Lung (tissue), 12 donors: ENCODE results near the gene STEAP1B. TPM values are rescaled to one million over a fixed set of nuclear protein-coding genes. Genes with fewer than 3 reads are reported as not detected.

ENCODE experiments used
- ATAC-seq: fragments of 200-7000 bp; cut with Tn5 transposase; one replicate; pipeline ENCODE4 v1.9.1; 2020; ENCODE audit warnings: moderate number of reproducible peaks; ENCODE audit not compliant: insufficient read depth, low FRiP score
- DNase-seq, 3 donors: peaks; one replicate each; pipeline ENCODE4 v3.0.0-alpha.2; 2013 to 2017
- H3K27ac ChIP-seq, 2 donors: one replicate each; pipeline ENCODE4 v1.5.1; 2013; ENCODE audit warnings: mild to moderate bottlenecking in 2 of 2, moderate library complexity in 2 of 2, control low read depth in 1 of 2, inconsistent platforms in 1 of 2, low read depth in 1 of 2, low read length in 1 of 2
- H3K27me3 ChIP-seq, 3 donors: one replicate each; pipeline ENCODE4 v1.5.1; 2013; ENCODE audit warnings: low read length in 2 of 3; ENCODE audit not compliant: control insufficient read depth in 3 of 3, insufficient read depth in 3 of 3
- H3K36me3 ChIP-seq, 4 donors: one replicate each; pipeline ENCODE4 v1.5.1; 2013; ENCODE audit warnings: low read length in 4 of 4, mild to moderate bottlenecking in 1 of 4, moderate library complexity in 1 of 4; ENCODE audit not compliant: control insufficient read depth in 4 of 4, insufficient read depth in 4 of 4
- H3K4me1 ChIP-seq, 5 donors: one replicate each; pipeline ENCODE4 v1.5.1; 2013; ENCODE audit warnings: low read length in 5 of 5, mild to moderate bottlenecking in 2 of 5, moderate library complexity in 1 of 5; ENCODE audit not compliant: control insufficient read depth in 5 of 5, insufficient read depth in 5 of 5
- H3K4me3 ChIP-seq: one replicate; pipeline ENCODE4 v1.5.1; 2013; ENCODE audit warnings: mild to moderate bottlenecking, control low read depth, moderate library complexity
- H3K9ac ChIP-seq, 2 donors: one replicate each; pipeline ENCODE4 v1.5.1; 2013; ENCODE audit warnings: low read length in 2 of 2, control low read depth in 1 of 2; ENCODE audit not compliant: insufficient read depth in 1 of 2
- H3K9me3 ChIP-seq, 4 donors: one replicate each; pipeline ENCODE4 v1.5.1; 2013; ENCODE audit warnings: low read length in 3 of 4, mild to moderate bottlenecking in 1 of 4, moderate library complexity in 1 of 4; ENCODE audit not compliant: control insufficient read depth in 4 of 4, insufficient read depth in 3 of 4
- WGBS, 2 donors: extraction: QIAGEN DNeasy Blood & Tissue Kit; methylation state at CpG; one replicate each; pipeline ENCODE4 v1.1.7; 2013; 5-methylcytosine and 5-hydroxymethylcytosine counted together
- polyA plus RNA-seq, 2 donors: library from polyadenylated mRNA; stranded (reverse); fragments of 200-250 nt; gene quantifications; one replicate each; pipeline ENCODE4 v1.2.1, GENCODE V29; 2013
- total RNA-seq, 2 donors: library from RNA; depleted of rRNA in 1 of 2; stranded (reverse); fragments of >200 nt in 1 of 2; gene quantifications; one replicate each; pipeline ENCODE4 v1.2.1, GENCODE V29; 2014 to 2021
- TF ChIP-seq, protein P1 (sequence below): IDR thresholded peaks from 2 replicates; pipeline ENCODE4 v1.5.1; 2012; ENCODE audit warnings: mild to moderate bottlenecking; ENCODE audit errors: control extremely low read depth, extremely low read depth
- donor health status: control.
- donor health status: control.
- donor health status: Bipolar disorder and iron deficiency.
- donor health status: healthy.
- donor health status: DM: yes; HTN: yes; CAD: no.

The STEAP1B gene
- total and polyA plus RNA-seq, 4 donors: 0.16 to 1.5 (median 0.96) TPM

DNA sequence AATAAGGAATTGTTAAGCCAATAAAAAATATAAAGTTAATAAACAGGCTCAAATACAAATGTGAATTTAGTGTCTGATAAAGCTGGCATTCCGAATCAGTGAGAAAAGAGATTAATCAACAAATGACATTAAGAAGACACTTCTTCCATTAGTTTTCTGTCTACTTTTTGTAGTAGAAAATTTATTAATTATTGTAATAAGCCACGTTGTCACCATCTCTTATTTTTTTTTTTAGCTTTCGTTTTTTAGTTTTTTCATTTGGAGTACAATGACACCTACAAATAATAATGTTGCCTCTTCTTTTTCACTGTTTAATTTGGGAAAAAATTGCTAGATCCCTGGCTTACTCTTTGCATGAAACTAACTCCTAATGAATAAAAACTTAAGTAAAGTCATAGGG lies 46.8 kb upstream of the STEAP1B start:
- WGBS, 2 donors: 80 to 89% methylated on average over 3 of the region's 3 CpGs
- DNase-seq (no peak), ATAC-seq (no peak)
- no peaks in the 10 kb centered on the region for H3K36me3 ChIP-seq
- no peak overlapping the region for H3K9ac ChIP-seq
- H3K4me1 ChIP-seq: peaks cover 0 to 11% (median 0%) of the 10 kb centered on the region in 5 donors
- H3K9me3 ChIP-seq: no peaks in the 10 kb centered on the region
- peaks cover 0 to 39% (median 20%) of the 10 kb centered on the region in 3 donors for H3K27me3 ChIP-seq
- no peak overlapping the region for H3K4me3 ChIP-seq
- H3K27ac ChIP-seq: no peak overlapping the region
- TF ChIP-seq, protein P1, sequence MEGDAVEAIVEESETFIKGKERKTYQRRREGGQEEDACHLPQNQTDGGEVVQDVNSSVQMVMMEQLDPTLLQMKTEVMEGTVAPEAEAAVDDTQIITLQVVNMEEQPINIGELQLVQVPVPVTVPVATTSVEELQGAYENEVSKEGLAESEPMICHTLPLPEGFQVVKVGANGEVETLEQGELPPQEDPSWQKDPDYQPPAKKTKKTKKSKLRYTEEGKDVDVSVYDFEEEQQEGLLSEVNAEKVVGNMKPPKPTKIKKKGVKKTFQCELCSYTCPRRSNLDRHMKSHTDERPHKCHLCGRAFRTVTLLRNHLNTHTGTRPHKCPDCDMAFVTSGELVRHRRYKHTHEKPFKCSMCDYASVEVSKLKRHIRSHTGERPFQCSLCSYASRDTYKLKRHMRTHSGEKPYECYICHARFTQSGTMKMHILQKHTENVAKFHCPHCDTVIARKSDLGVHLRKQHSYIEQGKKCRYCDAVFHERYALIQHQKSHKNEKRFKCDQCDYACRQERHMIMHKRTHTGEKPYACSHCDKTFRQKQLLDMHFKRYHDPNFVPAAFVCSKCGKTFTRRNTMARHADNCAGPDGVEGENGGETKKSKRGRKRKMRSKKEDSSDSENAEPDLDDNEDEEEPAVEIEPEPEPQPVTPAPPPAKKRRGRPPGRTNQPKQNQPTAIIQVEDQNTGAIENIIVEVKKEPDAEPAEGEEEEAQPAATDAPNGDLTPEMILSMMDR: no peak

DNA sequence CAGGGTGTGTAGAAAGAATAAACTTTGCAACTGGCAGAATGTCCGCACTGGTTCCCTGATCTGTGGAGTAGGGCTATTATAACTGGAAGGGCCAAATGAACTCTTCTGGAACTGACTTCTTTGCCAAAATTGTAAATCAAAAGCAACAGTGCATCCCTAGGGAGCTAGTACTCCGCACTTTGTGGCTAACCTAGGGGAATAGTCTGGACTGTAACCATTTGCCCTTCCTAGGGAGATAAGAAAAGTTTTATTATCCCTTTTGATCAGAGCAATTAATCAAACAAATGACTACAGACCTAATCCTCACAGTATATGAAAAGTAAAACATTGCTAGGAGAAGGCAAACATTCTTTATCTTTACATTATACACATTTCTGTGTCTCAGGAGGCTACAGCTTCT lies 45.5 kb upstream of the STEAP1B start:
- Histone ChIP-seq H3K36me3 (no peaks in the 10 kb centered on the region), H3K9me3 (no peaks in the 10 kb centered on the region), H3K4me3 (no peak overlapping the region), H3K27me3 (peaks cover 0 to 30% (median 19%) of the 10 kb centered on the region in 3 donors), H3K4me1 (peaks cover 0 to 11% (median 0%) of the 10 kb centered on the region in 5 donors), H3K9ac (no peak overlapping the region), H3K27ac (no peak overlapping the region)
- no peak for ATAC-seq
- 88 to 92% methylated on average over 2 of the region's 2 CpGs for WGBS, 2 donors
- no peak for DNase-seq
- TF ChIP-seq, protein P1: no peak

DNA sequence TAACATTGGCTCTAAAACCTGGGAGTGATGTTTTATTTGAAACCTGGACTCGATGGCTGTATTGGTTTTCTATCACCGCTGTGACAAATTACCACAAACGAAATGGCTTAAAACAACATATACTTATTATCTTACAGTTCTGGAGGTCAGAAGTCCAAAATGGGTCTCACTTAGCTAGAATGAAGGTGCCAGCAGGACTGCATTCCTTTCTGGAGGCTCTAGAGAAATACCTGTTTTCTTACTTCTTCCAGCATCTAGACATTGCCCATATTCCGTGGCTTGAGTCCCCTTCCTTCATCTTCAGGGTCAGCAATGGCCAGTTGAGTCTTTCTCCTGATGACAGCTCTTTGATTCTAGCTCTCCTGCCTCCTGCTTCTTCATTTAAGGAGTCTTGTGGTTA lies 44.3 kb upstream of the STEAP1B start:
- 90 to 94% methylated on average over 4 of the region's 4 CpGs for WGBS, 2 donors
- Histone ChIP-seq H3K27ac (no peak overlapping the region), H3K9me3 (no peaks in the 10 kb centered on the region), H3K4me3 (no peak overlapping the region), H3K4me1 (no peaks in the 10 kb centered on the region), H3K9ac (no peak overlapping the region), H3K36me3 (no peaks in the 10 kb centered on the region), H3K27me3 (peaks cover 0 to 18% (median 12%) of the 10 kb centered on the region in 3 donors)
- ATAC-seq (no peak), DNase-seq (no peak)
- TF ChIP-seq, protein P1: no peak

DNA sequence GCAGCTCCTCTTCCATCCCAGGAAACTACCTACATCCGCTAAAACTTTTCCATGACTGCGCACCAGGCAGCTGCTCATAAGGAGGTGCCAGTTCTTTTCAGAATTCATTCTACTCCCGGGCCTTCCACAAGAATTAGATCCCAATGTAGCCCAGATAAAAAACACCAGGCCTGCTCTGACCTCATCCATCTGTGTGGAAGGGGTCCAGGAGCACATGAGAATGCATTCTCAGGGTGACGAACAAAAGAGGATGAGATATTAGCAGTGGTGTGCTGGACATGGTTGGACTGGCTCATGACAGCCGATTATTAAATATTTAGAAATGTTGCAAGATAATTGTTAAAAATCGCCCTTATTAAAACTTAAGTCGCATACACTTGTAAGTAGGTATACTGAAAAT lies 43.2 kb upstream of the STEAP1B start:
- DNase-seq (no peak), ATAC-seq (no peak)
- Histone ChIP-seq H3K27ac (no peak overlapping the region), H3K9ac (no peak overlapping the region), H3K4me1 (no peaks in the 10 kb centered on the region), H3K4me3 (no peak overlapping the region), H3K27me3 (peaks cover 0 to 13% (median 12%) of the 10 kb centered on the region in 3 donors), H3K9me3 (no peaks in the 10 kb centered on the region), H3K36me3 (no peaks in the 10 kb centered on the region)
- TF ChIP-seq, protein P1: no peak
- 91% methylated on average over 7 of the region's 7 CpGs for WGBS, 2 donors
